IPS DF 4.7 (cell line): ENCODE data around the gene AP1S1.

Experiments
- DNase-seq: peaks from one replicate; pipeline ENCODE4 v3.0.0-alpha.2; 2013; ENCODE audit warnings: low spot score; ENCODE audit errors: extremely low read depth

AP1S1 gene

GRCh38 chr7:101169838-101170551 lies 15.7 kb downstream of the AP1S1 start:
- DNase-seq = no peak

DNA sequence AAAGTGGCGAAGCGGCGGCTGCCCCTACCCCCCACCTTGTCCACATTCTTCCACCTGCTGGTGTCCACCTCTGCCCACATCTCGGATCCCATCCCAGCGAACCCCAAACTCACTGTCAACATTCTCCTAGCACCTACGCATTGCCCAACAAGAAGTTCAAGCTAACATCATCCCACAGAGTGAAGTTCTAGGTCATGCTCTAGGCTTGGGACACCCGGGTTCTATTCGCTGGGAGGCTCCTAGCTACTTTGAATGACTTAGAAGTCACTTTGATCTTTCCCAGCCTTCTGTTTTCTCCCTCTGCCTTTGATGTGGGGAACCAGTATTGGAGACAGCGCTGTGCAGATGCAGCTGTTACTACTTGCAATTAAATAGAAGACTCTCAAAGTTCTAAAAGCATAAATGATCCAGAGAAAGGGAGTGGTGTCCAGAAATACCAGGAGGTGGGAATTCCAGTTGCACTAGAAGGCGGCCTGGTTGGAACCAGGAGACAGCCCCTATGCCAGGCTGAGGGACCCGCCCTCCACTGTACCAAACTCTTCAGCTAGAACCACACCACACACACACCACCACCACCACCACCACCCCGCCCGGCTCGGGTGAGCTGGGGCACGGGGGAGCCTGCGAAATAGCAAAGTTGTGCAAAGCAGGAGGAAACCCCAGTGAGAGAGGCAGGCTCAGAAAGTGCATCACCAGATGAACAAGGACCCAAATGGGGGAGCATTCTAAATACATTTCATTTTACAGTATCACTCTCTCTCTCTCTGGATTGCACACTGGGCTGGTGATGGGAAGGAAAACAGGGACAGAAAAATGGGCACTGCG lies 16.6 kb downstream of the AP1S1 start:
- no peak for DNase-seq

- no peak for DNase-seq
Observed at GRCh38 chr7:101171442-101171837, 17.2 kb downstream of the AP1S1 start.

DNA sequence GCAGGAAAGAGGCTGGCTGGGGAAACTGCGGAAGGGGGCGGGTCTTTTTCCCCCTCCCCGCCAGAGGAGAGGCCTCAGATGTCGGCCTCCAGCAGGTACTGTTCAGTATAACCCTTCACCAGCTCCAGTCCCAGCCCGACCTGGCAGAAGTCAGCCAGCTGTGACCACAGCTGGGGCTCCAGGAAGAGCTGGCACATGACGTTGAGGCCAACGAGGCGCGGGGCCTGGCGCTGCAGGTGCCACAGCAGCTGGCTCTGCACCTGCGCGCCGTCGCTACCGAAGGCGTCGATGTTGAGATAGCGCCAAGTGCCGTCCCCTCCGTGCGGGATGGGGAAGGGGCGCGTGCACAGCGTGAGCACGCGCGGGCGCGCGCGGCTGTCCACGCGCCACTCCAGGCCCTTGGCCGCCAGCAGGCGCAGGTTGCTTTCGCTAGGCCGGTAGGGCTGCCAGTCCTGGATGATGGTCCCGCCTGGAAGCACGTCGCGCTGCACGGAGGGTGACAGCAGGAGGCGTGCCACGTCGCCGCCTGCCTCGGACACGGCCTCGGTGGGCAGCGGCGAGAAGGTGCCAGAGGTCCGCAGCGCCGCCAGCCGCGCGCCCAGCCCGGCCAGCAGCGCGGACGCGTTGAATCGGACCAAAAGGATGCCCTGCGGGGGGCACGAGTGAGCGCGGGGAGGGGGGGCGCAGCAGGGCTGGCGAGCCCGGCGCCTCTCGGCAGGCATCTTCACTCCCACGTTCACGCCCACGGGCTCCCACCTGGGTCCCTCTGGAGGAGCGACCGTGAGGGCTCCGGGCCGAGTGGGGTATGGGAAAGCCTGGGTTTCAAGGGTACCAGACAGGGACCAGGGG lies 18.0 kb downstream of the AP1S1 start:
- DNase-seq = no peak

- DNase-seq = no peak
Observed at GRCh38 chr7:101172854-101173751, 18.8 kb downstream of the AP1S1 start.

DNA sequence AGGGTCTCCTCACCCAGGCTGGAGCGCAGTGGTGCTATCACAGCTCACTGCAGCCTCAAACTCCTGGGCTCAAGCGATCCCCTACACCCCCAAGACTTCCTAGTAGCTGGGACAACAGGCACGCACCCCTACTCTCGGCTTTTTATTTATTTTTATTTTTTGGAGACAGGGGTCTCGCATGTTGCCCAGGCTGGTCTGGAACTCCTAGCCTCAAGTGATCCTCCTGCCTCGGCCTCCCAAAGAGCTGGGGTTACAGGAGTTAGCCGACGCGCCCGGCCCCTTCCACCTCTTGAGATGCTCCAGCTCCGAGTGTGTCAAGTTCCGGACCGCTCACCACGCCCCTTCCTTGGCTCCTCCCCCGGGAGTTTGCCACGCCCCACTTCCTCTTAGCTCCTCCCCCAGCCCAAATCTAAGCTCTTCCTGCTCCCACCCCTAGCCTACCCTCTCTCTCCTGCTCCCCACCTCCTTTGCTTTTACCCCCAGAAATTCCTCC lies 19.5 kb downstream of the AP1S1 start:
- DNase-seq = no peak

GRCh38 chr7:101174322-101174854 lies 20.1 kb downstream of the AP1S1 start:
- DNase-seq = no peak

- no peak for DNase-seq
Observed at GRCh38 chr7:101175664-101176063, 21.4 kb downstream of the AP1S1 start.

DNA sequence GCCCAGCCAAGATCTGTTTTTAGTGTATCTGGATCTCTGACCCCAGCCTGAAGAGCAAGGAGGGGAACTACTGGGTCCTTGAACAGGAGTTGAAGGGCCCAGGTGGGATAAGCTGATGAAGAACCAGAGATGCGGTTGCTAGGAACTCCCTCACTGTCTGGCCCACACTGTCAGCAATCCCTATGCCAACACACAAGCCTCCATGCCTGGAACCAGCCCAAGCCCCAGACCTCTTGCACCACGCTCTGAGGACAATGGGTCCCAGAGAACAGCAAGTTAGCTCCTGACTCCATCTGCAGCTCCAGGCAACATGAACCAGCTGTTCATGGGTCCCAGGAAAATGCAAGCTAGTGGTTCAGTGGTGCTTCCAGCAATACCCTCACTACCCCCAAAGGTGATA lies 23.4 kb downstream of the AP1S1 start:
- DNase-seq = no peak

GRCh38 chr7:101179117-101179516 lies 24.8 kb downstream of the AP1S1 start:
- no peak for DNase-seq

- DNase-seq = no peak
Observed at GRCh38 chr7:101179713-101180112, 25.4 kb downstream of the AP1S1 start.

GRCh38 chr7:101180130-101180755 lies 26.0 kb downstream of the AP1S1 start, which contains the start of gene NAT16:
NAT16 (minus strand) TSS chr7:101180293; CDS start chr7:101174807, 5,486 bp downstream.
- no peak for DNase-seq

- DNase-seq = no peak
Observed at GRCh38 chr7:101185258-101185839, 31.1 kb downstream of the AP1S1 start.

- no peak for DNase-seq
Observed at GRCh38 chr7:101186194-101186593, 31.9 kb downstream of the AP1S1 start.

- no peak for DNase-seq
Observed at GRCh38 chr7:101186844-101187428, 32.7 kb downstream of the AP1S1 start.

- DNase-seq = no peak
Observed at GRCh38 chr7:101189109-101189508, 34.8 kb downstream of the AP1S1 start.

DNA sequence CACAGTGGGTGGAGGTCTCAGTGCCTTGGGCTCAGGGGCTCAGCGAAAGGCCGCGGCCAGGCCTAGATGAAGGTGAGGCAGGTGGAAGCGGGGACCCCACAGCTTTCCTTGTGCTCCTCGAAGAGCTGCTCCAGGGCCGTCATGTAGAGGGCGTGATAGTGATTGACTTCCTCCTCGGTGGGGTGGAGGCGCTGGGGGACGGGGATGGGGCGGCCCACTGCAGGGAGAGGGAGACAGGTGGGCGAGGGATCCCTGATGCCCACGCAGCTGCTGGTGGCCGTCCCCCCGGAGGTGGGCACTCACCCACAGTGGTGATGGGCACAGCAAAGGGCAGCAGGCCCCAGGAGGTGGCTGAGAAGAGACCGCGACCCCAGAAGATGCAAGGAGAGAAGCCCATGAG lies 41.6 kb downstream of the AP1S1 start:
- no peak for DNase-seq

DNA sequence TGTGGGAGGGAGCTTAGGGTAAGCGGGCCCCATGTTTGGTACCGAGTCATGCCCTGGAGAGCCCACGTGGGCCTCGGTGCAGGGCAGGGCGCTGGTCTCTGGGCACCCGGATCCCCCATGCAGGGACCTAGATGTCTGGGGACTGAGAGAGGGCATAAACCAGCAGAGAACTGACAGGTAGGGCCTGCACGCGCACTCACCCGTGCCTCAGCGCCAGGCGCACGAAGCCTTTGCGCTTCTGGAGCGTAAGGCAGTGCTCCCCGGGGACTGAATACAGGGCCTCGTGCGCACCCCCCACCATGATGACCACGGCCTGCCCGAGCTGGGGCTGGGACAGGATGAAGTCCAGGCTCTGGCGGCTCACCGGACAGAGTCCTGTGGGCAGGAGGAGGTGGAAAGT lies 43.7 kb downstream of the AP1S1 start:
- no peak for DNase-seq

- no peak for DNase-seq
Observed at GRCh38 chr7:101198476-101198875, 44.2 kb downstream of the AP1S1 start.
